GM12872 (cell line): ENCODE measurements around the gene SH3BP2.

Experiments
- CTCF ChIP-seq: IDR thresholded peaks from 3 replicates; pipeline ENCODE4 v1.5.1; 2011; ENCODE audit warnings: low read depth, mild to moderate bottlenecking, low read length, moderate library complexity; ENCODE audit not compliant: insufficient read depth

SH3BP2 gene

GRCh38 chr4:2834001-2834921 lies 41.4 kb downstream of the SH3BP2 start:
- no peak for TF ChIP-seq CTCF

- no peak for TF ChIP-seq CTCF
Measured at GRCh38 chr4:2835978-2836377, 43.1 kb downstream of the SH3BP2 start.

GRCh38 chr4:2836391-2836859 lies 43.5 kb downstream of the SH3BP2 start:
- TF ChIP-seq CTCF = no peak

GRCh38 chr4:2837110-2837903 lies 44.4 kb downstream of the SH3BP2 start:
- TF ChIP-seq CTCF = no peak

GRCh38 chr4:2837904-2838496 lies 45.1 kb downstream of the SH3BP2 start:
- TF ChIP-seq CTCF = no peak

GRCh38 chr4:2839060-2839459 lies 46.2 kb downstream of the SH3BP2 start:
- no peak for TF ChIP-seq CTCF

- TF ChIP-seq CTCF = no peak
Measured at GRCh38 chr4:2842687-2843262, 49.9 kb downstream of the SH3BP2 start.
